GM23248 (cell line): ENCODE measurements around the gene MYCBP2. TPM values are rescaled to one million over a fixed set of nuclear protein-coding genes. Genes with fewer than 3 reads are reported as not detected.
A peak's percentile ranks its signal among the peaks of the same experiment; 100 is the strongest.

Experiments
- DNase-seq: peaks from one replicate; pipeline ENCODE4 v3.0.0-alpha.2; 2015
- H2AFZ ChIP-seq: fragments of 200-600 bp; sonication (generic); 2 replicates; pipeline ENCODE4 v1.6.1; 2016; ENCODE audit warnings: antibody characterized with exemption
- H3F3A ChIP-seq: fragments of 200-600 bp; sonication (generic); 2 replicates; pipeline ENCODE4 v1.6.1; 2016; ENCODE audit warnings: mild to moderate bottlenecking, antibody characterized with exemption, mixed run types; ENCODE audit not compliant: insufficient read depth
- H3K27ac ChIP-seq: fragments of 200-600 bp; sonication (generic); 2 replicates; pipeline ENCODE4 v1.5.1; 2016; ENCODE audit warnings: mild to moderate bottlenecking
- H3K27me3 ChIP-seq: fragments of 200-600 bp; sonication (generic); replicated peaks from 2 replicates; pipeline ENCODE4 v1.6.1; 2016; ENCODE audit warnings: mild to moderate bottlenecking; ENCODE audit not compliant: insufficient read depth
- H3K36me3 ChIP-seq: fragments of 200-600 bp; sonication (generic); 2 replicates; pipeline ENCODE4 v1.6.1; 2016; ENCODE audit warnings: low read depth, mild to moderate bottlenecking
- H3K4me1 ChIP-seq: fragments of 200-600 bp; sonication (generic); 2 replicates; pipeline ENCODE4 v1.6.1; 2016; ENCODE audit warnings: mild to moderate bottlenecking; ENCODE audit not compliant: insufficient read depth
- H3K4me2 ChIP-seq: fragments of 200-600 bp; sonication (generic); one replicate; pipeline ENCODE4 v1.6.1; 2016; ENCODE audit warnings: mild to moderate bottlenecking; ENCODE audit not compliant: unreplicated experiment
- H3K4me3 ChIP-seq: fragments of 200-600 bp; sonication (generic); 2 replicates; pipeline ENCODE4 v1.5.1; 2016; ENCODE audit warnings: mild to moderate bottlenecking
- H3K79me2 ChIP-seq: fragments of 200-600 bp; sonication (generic); 2 replicates; pipeline ENCODE4 v1.6.1; 2016; ENCODE audit warnings: mild to moderate bottlenecking; ENCODE audit not compliant: insufficient read depth
- H3K9ac ChIP-seq: fragments of 200-600 bp; sonication (generic); 2 replicates; pipeline ENCODE4 v1.6.1; 2016; ENCODE audit warnings: mild to moderate bottlenecking
- H3K9me2 ChIP-seq: fragments of 200-600 bp; sonication (generic); 2 replicates; pipeline ENCODE4 v1.6.1; 2016; ENCODE audit warnings: mixed run types, mild to moderate bottlenecking, moderate library complexity; ENCODE audit not compliant: insufficient read depth
- H3K9me3 ChIP-seq: fragments of 200-600 bp; sonication (generic); one replicate; pipeline ENCODE4 v1.6.1; 2017; ENCODE audit warnings: low read depth
- H4K20me1 ChIP-seq: fragments of 200-600 bp; sonication (generic); 2 replicates; pipeline ENCODE4 v1.6.0; 2016; ENCODE audit not compliant: insufficient read depth
- EZH2 ChIP-seq: fragments of 200-600 bp; sonication (generic); IDR thresholded peaks from 2 replicates; pipeline ENCODE4 v1.6.1; 2018; ENCODE audit warnings: antibody characterized with exemption, mild to moderate bottlenecking; ENCODE audit not compliant: insufficient read depth, poor library complexity, severe bottlenecking
- EZH2phosphoT487 ChIP-seq: fragments of 200-600 bp; sonication (generic); IDR thresholded peaks from 2 replicates; pipeline ENCODE4 v1.6.1; 2018; ENCODE audit warnings: antibody characterized with exemption, moderate library complexity, mild to moderate bottlenecking, low read depth; ENCODE audit not compliant: insufficient read depth
- WGBS, 2 experiments: methylation state at CpG; one replicate each; pipeline ENCODE4 v1.1.6; 2015 to 2017; ENCODE audit warnings: low lambda C conversion rate in 2 of 2, low coverage in 1 of 2; ENCODE audit errors: missing lambda C conversion rate in 2 of 2; 5-methylcytosine and 5-hydroxymethylcytosine counted together
- in situ Hi-C: fragments of 300-500 bp; cut with MboI; formaldehyde crosslinking; loops from 2 replicates; pipeline ENCODE4 v1.15.0; 2020
- polyA plus RNA-seq: library from polyadenylated mRNA; unstranded; fragments of >200 nt; fragmentation: Nextera tagmentation; extraction: Ambion mirVana; gene quantifications from 2 replicates; pipeline ENCODE4 v1.2.1, GENCODE V29; 2016
- total RNA-seq: library from RNA; depleted of rRNA; stranded (reverse); fragments of >200 nt; shearing (Covaris generic); gene quantifications from 2 replicates; pipeline ENCODE4 v1.2.3, GENCODE V29; 2014

Gene MYCBP2
- total and polyA plus RNA-seq, 2 experiments from 2014 or later, result 27.4 to 61.8 TPM

GRCh38 chr13:77329911-77330584 lies 3.2 kb upstream of the MYCBP2 start:
- H3K27ac ChIP-seq, result peak overlapping the region; percentile 67
- H3K79me2 ChIP-seq, result peaks cover 18% of the 10 kb centered on the region
- no peaks in the 10 kb centered on the region for H4K20me1 ChIP-seq
- TF ChIP-seq EZH2 (no peak), EZH2phosphoT487 (no peak)
- peaks cover 37% of the 10 kb centered on the region for H3F3A ChIP-seq
- DNase-seq, result peak; percentile 12
- H3K4me1 ChIP-seq, result peaks cover 12% of the 10 kb centered on the region
- in situ Hi-C loops, result no loop called here
- H3K9me2 ChIP-seq, result no peaks in the 10 kb centered on the region
- WGBS, 2 experiments, result 1% methylated on average over 17 of the region's 17 CpGs
- H2AFZ ChIP-seq, result peak overlapping the region; percentile 97
- H3K9me3 ChIP-seq, result no peaks in the 10 kb centered on the region
- peak overlapping the region; percentile 78 for H3K9ac ChIP-seq
- H3K27me3 ChIP-seq, result no peaks in the 10 kb centered on the region
- peak overlapping the region; percentile 87 for H3K4me2 ChIP-seq
- peak overlapping the region; percentile 94 for H3K4me3 ChIP-seq
- H3K36me3 ChIP-seq, result no peaks in the 10 kb centered on the region

- DNase-seq, result peak; percentile 94
- peak overlapping the region; percentile 94 for H3K4me3 ChIP-seq
- H4K20me1 ChIP-seq, result no peaks in the 10 kb centered on the region
- H2AFZ ChIP-seq, result peak overlapping the region; percentile 97
- WGBS, 2 experiments, result 1 to 2% methylated on average over 45 to 46 of the region's 46 CpGs
- TF ChIP-seq EZH2 (no peak), EZH2phosphoT487 (no peak)
- peak overlapping the region; percentile 87 for H3K4me2 ChIP-seq
- no peaks in the 10 kb centered on the region for H3K9me3 ChIP-seq
- H3K4me1 ChIP-seq, result peaks cover 19% of the 10 kb centered on the region
- no peaks in the 10 kb centered on the region for H3K9me2 ChIP-seq
- H3K36me3 ChIP-seq, result no peaks in the 10 kb centered on the region
- in situ Hi-C loops, result no loop called here
- H3F3A ChIP-seq, result peaks cover 37% of the 10 kb centered on the region
- peak overlapping the region; percentile 67 for H3K27ac ChIP-seq
- peaks cover 25% of the 10 kb centered on the region for H3K79me2 ChIP-seq
- peak overlapping the region; percentile 78 for H3K9ac ChIP-seq
- H3K27me3 ChIP-seq, result no peaks in the 10 kb centered on the region
Observed at GRCh38 chr13:77329133-77329910, 2.4 kb upstream of the MYCBP2 start.

GRCh38 chr13:77328819-77329132 lies 1.9 kb upstream of the MYCBP2 start:
- H3K4me2 ChIP-seq, result peak overlapping the region; percentile 87
- H3K27me3 ChIP-seq, result no peaks in the 10 kb centered on the region
- H3K36me3 ChIP-seq, result no peaks in the 10 kb centered on the region
- in situ Hi-C loops, result no loop called here
- H3K4me1 ChIP-seq, result peaks cover 25% of the 10 kb centered on the region
- peak overlapping the region; percentile 78 for H3K9ac ChIP-seq
- TF ChIP-seq EZH2, result no peak
- peaks cover 31% of the 10 kb centered on the region for H3K79me2 ChIP-seq
- 2 to 4% methylated on average over 4 of the region's 4 CpGs for WGBS, 2 experiments
- no peaks in the 10 kb centered on the region for H3K9me3 ChIP-seq
- H4K20me1 ChIP-seq, result no peaks in the 10 kb centered on the region
- DNase-seq, result no peak
- peaks cover 37% of the 10 kb centered on the region for H3F3A ChIP-seq
- H3K9me2 ChIP-seq, result no peaks in the 10 kb centered on the region
- peak overlapping the region; percentile 94 for H3K4me3 ChIP-seq
- H3K27ac ChIP-seq, result peak overlapping the region; percentile 67
- peak overlapping the region; percentile 97 for H2AFZ ChIP-seq

GRCh38 chr13:77325371-77325980 lies 1.4 kb downstream of the MYCBP2 start:
- TF ChIP-seq EZH2 (no peak), EZH2phosphoT487 (no peak)
- peak overlapping the region; percentile 82 for H3K4me2 ChIP-seq
- peaks cover 35% of the 10 kb centered on the region for H3F3A ChIP-seq
- H3K27me3 ChIP-seq, result no peaks in the 10 kb centered on the region
- peak overlapping the region; percentile 97 for H2AFZ ChIP-seq
- H3K9me2 ChIP-seq, result no peaks in the 10 kb centered on the region
- DNase-seq, result peak; percentile 45
- H3K4me1 ChIP-seq, result peaks cover 27% of the 10 kb centered on the region
- 1% methylated on average over 11 of the region's 11 CpGs for WGBS, 2 experiments
- peak overlapping the region; percentile 96 for H3K4me3 ChIP-seq
- H3K9ac ChIP-seq, result peak overlapping the region; percentile 88
- no peaks in the 10 kb centered on the region for H4K20me1 ChIP-seq
- peak overlapping the region; percentile 74 for H3K27ac ChIP-seq
- in situ Hi-C loops, result no loop called here
- H3K79me2 ChIP-seq, result peaks cover 64% of the 10 kb centered on the region
- no peaks in the 10 kb centered on the region for H3K36me3 ChIP-seq
- no peaks in the 10 kb centered on the region for H3K9me3 ChIP-seq
